ENCODE measurements around the gene OR2B2.
"Not testable (repeated sequence)": the region's sequence is repeated elsewhere in the genome, so short reads cannot be mapped to it uniquely, and the experiment has no call there.

Gene OR2B2

DNA sequence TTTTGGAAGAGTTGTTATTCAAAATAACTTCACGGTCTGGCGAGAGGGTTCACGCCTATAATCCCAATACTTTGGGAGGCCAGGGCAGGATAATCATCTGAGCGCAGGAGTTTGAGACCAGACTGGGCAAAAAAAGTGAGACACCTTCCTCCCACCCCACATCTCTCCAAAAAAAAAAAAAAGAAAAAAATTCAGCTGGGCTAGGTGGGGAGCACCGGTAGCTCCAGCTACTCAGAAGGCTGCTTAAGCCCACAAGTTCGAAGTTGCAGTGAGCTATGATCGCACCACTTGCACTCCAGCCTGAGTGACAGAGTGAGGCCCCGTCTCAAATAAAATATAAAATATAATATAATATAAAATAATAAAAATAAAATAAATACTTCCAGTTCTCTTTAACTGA is 10.4 kb downstream of the OR2B2 start:
- H3K4me3 ChIP-seq (ENCODE audit: control insufficient read depth, low read depth, low read length), result no peak overlapping the region
- no peak for TF ChIP-seq CTCF (conservative IDR thresholded peaks at IDR 0.05; ENCODE audit: control insufficient read depth, insufficient read depth, low read depth, low read length)
- DNase-seq (ENCODE audit: low read depth), result peak; percentile 15

DNA sequence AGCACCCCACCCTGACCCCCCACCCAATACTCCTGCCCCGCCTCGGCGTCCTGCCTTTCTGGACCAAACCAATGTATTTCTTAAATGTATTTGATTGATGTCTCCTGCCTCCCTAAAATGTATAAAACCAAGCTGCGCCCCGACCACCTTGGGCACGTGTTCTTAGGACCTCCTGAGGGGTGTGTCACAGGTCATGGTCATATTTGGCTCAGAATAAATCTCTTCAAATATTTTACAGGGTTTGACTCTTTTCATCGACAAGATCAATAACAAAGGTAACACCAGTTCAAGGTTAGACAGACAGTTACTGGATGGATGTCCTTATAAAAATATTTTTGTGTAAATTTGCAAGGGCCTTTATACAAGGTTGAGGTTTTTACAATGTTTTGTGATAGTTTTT is 12.0 kb downstream of the OR2B2 start:
- not testable (repeated sequence) for DNase-seq (ENCODE audit: low read depth); H3K4me3 ChIP-seq (ENCODE audit: control insufficient read depth, low read depth, low read length)

- no peak overlapping the region for H3K4me3 ChIP-seq (ENCODE audit: control insufficient read depth, low read depth, low read length)
- TF ChIP-seq CTCF (conservative IDR thresholded peaks at IDR 0.05; ENCODE audit: control insufficient read depth, insufficient read depth, low read depth, low read length), result no peak
- DNase-seq (ENCODE audit: low read depth), result no peak
Measured at GRCh38 chr6:27899543-27899942, 12.7 kb downstream of the OR2B2 start.

DNA sequence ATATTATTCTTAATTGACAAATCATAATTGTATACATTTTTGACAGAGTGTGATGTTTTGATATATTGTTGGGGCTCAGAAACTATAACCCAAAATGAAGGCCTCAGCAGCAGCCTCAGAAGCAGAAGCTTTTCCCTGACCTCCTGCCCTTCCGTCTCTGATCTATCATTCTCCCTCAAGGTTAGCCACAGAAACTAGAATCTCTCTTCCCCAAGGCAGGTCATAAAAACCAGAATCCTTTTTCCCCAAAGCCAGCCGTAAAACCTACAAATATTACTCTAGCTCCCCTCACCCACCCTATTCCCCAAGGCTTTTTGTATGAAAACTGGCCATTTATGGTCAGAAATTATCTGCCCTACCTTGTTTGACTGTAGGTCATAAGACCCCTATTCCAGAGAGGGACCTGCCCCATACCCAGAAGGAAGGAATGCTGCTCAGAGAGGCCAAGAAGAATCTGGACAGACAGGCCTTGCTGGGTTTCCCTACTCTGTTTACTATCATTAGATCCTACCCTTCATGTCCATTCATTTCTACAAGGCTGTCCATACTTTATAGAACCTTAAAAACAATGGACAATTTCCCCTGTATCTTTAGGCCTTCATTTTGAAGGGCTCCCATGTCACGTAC is 14.5 kb downstream of the OR2B2 start:
- TF ChIP-seq CTCF (conservative IDR thresholded peaks at IDR 0.05; ENCODE audit: control insufficient read depth, insufficient read depth, low read depth, low read length), result no peak
- no peak for DNase-seq (ENCODE audit: low read depth)
- no peak overlapping the region for H3K4me3 ChIP-seq (ENCODE audit: control insufficient read depth, low read depth, low read length)

- no peak for DNase-seq (ENCODE audit: low read depth)
- H3K4me3 ChIP-seq (ENCODE audit: control insufficient read depth, low read depth, low read length), result no peak overlapping the region
- TF ChIP-seq CTCF (conservative IDR thresholded peaks at IDR 0.05; ENCODE audit: control insufficient read depth, insufficient read depth, low read depth, low read length), result no peak
Measured at GRCh38 chr6:27896398-27896796, 15.8 kb downstream of the OR2B2 start.

DNA sequence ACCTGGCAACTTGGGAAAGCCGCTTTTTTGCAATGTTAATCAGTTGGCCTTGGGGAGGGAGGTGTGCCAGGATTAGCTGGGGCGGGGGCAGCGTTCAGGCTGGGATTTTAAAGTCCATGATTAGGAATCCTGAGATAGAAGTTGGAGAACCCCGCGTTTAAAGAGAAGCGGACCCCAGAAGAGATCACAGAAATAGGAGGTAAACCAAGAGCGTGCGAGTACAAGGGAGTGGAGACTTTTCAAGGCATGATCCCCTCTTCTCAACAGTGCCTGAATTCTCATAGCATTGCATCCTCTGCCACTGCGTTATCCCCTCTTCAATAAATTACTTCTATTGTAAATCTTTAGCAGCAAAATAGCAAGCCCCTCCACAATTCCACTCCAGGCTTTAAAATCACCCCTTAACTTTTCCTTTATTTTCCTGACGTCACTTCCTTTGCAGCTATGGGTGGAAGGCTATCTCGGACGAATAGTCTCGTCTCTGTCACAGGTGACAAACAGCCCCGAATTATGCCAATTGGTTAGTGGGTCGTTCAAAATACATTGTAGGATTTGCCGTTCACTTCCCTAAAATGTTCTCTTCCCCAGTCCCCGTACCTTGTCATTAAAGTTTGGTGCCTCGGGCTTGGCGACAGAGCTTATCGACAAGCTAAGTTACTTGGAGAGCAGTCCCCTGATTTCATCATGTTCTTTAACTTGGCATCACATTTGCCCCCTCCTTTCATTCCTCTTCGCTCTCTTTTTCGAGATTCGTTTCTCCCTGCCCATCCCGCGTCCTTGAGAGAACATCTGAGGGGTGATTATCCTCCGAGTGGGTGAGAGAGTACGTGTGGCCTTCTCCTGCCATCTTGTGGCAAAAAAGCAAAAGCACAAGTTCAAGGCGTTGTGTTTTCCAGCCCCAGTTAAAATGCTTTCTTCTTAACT is 17.1 kb downstream of the OR2B2 start:
- peak; percentile 91 for TF ChIP-seq CTCF (conservative IDR thresholded peaks at IDR 0.05; ENCODE audit: control insufficient read depth, insufficient read depth, low read depth, low read length)
- H3K4me3 ChIP-seq (ENCODE audit: control insufficient read depth, low read depth, low read length), result peak overlapping the region; percentile 77
- DNase-seq (ENCODE audit: low read depth), result peak; percentile 89

Measured in fibroblast of mammary gland (primary cell).